Ovary (tissue), 3 donors: ENCODE results near the gene PABPN1.

Experiments
- EP300 ChIP-seq: sonication (generic); formaldehyde crosslinking; IDR thresholded peaks from one replicate; pipeline ENCODE4 v1.6.1; 2017; ENCODE audit warnings: antibody characterized with exemption
- POLR2A ChIP-seq: fragments of 450-650 bp; IDR thresholded peaks from one replicate; pipeline ENCODE4 v1.6.1; 2017; ENCODE audit warnings: antibody characterized with exemption, mild to moderate bottlenecking, moderate library complexity
- TF ChIP-seq, protein P1 (sequence below), 3 donors: fragments of 450-650 bp in 2 of 3; fragments of 200-600 bp in 1 of 3; IDR thresholded peaks; one replicate each; pipeline versions ENCODE4 v1.5.1 to v1.8.0; 2016 to 2022; ENCODE audit warnings: antibody characterized with exemption in 3 of 3, mild to moderate bottlenecking in 1 of 3
- donor health status: DM: no; HTN: no; CAD: no.

DNA sequence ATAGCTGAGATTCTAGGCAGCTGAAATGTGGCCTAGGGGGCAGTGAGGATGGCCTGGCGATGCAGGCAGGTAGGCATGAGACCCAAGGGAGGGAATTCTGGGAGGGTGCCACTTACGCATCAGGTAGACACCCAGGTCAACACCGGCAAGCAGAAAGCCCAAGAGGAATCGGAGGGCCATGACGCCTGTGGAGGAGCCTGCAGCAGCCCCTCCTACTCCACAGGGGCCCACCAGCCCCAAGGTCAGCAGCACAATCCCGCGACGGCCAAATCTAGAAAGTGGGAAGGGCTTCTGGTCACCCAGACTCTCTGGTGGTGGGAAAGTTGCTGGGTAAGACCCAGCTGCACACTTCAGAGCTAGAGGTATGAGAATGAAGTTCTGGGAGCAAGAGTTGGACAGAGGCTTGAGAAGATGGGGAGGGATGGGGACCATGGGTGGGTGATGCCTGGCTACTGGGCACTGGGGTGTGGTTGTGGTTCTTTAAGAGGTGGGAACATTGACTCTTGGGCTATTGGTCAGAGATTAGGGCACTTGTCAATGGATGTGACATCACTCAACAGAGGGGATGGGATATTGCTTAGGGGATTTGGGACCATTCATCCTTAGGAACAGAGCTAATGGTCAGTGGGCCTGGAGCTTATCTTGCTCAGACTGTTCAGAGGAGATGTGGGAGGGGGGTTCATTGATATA is 28.0 kb downstream of the PABPN1 start:
- TF ChIP-seq, protein P1, sequence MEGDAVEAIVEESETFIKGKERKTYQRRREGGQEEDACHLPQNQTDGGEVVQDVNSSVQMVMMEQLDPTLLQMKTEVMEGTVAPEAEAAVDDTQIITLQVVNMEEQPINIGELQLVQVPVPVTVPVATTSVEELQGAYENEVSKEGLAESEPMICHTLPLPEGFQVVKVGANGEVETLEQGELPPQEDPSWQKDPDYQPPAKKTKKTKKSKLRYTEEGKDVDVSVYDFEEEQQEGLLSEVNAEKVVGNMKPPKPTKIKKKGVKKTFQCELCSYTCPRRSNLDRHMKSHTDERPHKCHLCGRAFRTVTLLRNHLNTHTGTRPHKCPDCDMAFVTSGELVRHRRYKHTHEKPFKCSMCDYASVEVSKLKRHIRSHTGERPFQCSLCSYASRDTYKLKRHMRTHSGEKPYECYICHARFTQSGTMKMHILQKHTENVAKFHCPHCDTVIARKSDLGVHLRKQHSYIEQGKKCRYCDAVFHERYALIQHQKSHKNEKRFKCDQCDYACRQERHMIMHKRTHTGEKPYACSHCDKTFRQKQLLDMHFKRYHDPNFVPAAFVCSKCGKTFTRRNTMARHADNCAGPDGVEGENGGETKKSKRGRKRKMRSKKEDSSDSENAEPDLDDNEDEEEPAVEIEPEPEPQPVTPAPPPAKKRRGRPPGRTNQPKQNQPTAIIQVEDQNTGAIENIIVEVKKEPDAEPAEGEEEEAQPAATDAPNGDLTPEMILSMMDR (IDR thresholded peaks at IDR 0.05), result no peak
- TF ChIP-seq POLR2A (no peak), EP300 (no peak)
